ENCODE measurements around the gene ALPI.

Gene ALPI

GRCh38 chr2:232485348-232485756 is 29.4 kb downstream of the ALPI start:
- no peak for DNase-seq (ENCODE audit: low read depth in 2 of 2)

- no peak for DNase-seq (ENCODE audit: low read depth in 2 of 2)
These were observed 30.0 kb downstream of the ALPI start for GRCh38 chr2:232485757-232486557.

DNA sequence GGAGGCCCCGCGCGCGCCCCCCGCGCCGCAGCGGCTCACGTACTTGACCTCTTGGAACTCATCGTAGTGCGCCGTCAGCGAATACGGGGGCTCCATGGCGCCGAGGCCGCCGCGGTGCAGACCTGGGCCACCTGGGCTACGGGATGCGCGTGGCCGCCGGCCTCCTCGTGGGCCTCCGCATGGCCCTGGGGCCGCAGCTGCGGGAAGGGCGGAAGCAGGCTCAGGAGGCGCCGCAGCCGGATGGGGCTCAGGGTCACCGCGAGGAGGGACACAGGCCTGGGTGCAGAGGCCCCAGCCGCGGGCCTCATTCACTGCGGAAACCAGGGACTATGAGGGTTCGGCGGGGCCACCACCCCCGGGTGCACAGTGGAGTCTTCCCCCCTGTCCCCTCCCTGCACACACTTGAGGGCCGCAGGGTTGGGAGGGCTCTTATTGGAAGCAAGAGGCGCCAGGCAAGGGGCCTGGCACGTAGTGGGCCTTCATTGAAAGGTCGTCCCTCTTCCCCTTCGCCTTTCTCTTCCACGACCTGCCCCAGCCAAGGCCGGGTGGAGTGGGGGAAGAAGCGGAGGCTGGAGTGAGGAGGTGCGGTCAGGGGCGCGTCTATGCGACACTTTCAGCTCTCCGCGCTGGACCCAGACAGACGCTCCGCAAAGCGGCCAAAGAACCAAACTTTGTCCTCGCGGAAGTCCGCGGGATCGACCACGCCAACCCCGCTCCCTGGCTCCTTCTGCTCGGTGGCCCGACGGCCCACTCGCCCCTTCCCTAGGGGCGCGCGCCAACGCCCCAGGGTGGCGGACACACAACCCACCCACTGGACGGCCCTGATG is 30.8 kb downstream of the ALPI start:
- DNase-seq (ENCODE audit: low read depth in 2 of 2): no peak

- DNase-seq (ENCODE audit: low read depth in 2 of 2): no peak
These were observed 31.6 kb downstream of the ALPI start, which contains the start of gene ECEL1 for GRCh38 chr2:232487385-232488096. TSS of gene ECEL1 (minus strand) at chr2:232487834. CDS start at chr2:232486653, 1,181 bp downstream.

GRCh38 chr2:232488097-232488711 is 32.3 kb downstream of the ALPI start:
- DNase-seq (ENCODE audit: low read depth in 2 of 2): no peak

DNA sequence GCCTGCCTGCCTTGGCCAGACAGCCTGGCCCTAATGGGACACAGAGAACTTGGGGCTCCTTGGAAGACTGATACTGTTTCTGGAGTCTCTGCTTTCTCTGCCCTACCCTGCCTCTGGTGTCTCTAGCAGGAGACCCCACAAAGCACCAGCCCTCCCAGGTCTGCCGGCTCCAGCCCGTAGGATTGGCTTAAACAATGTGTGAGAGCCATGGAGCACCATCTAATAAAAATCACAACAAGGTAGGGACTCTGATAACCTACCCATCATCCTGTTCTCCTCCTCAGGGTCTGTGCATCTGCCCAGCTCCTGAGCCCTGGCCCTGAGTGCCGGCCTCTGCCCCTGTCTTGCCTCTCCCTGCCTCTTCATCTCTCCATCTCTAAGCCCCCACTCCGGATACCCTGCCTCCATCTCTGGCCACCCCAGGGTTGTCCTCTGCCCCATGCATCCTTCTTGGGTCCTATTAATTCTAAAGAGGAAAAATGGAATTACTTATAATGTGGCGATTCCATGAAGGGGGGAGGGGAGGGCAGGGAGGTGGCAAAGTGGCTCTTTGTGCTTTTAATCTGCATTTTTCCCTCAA is 32.9 kb downstream of the ALPI start:
- no peak for DNase-seq (ENCODE audit: low read depth in 2 of 2)

GRCh38 chr2:232489516-232490220 is 33.7 kb downstream of the ALPI start:
- no peak for DNase-seq (ENCODE audit: low read depth in 2 of 2)

DNA sequence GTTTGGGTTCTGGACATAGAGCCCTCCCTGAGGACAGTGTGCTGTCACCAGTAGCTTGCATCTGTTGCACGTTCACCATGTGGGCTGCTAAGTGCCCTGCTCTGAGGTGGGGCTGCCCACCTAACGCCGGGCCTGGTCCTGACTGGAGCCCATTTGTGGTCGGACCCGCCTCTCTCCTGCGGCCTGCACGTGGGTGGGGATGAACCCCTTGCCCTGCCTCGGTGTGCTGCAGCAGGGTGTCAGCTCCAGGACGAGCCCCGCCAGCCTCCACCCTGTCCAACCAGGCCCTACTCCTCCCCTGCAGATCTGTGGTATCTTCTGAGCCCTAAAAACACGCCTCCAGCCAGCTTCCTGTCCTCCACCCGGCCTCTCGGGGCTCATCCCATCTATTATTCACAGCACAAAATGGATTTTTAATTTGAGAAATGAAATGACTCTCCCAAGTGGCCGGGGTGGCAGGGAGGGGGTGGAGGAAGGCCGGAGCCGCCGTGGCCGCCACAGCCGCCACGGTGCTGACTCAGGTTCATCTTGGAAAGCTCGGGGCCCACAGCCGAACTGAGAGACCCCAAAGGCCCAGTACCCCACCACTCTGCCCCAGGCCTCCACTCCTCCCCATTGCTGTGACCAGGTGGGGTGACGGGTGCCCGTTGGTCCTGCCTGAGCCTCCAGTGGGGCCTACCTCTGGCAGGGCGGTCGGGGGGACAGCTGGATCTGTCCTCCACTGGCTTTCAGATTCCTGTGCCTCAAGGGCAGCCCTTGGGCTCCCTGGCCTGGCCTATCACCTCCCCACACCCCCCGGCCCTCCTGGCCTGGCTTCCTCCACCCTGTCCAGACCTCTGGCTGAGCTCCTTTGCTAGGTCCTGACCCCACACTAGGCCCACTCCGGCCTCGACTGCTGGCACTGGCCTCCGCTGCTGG is 34.5 kb downstream of the ALPI start:
- DNase-seq (ENCODE audit: low read depth in 2 of 2): no peak

GRCh38 chr2:232491139-232491780 is 35.3 kb downstream of the ALPI start:
- no peak for DNase-seq (ENCODE audit: low read depth in 2 of 2)

- no peak for DNase-seq (ENCODE audit: low read depth in 2 of 2)
These were observed 36.4 kb downstream of the ALPI start for GRCh38 chr2:232492236-232492848.

- DNase-seq (ENCODE audit: low read depth in 2 of 2): no peak
These were observed 37.2 kb downstream of the ALPI start for GRCh38 chr2:232492963-232493700.

GRCh38 chr2:232493701-232494474 is 37.9 kb downstream of the ALPI start:
- no peak for DNase-seq (ENCODE audit: low read depth in 2 of 2)

GRCh38 chr2:232494542-232494941 is 38.6 kb downstream of the ALPI start:
- DNase-seq (ENCODE audit: low read depth in 2 of 2): no peak

DNA sequence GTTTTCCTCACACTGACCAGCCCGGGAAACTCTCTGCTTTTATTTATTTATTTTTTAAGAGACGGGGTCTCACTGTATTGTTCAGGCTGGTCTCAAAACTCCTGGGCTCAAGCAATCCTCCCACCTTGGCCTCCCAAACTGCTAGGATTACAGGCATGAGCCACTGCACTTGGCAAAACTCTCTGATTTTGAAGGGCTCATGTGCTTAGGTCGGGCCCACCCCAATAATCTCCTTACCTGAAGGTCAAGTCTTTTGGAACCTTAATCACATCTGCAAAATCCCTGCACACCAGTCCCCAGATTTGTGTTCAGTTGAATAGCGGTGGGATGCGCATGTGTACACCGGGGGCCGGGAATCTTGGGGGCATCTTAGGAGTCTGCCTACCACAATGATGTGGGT is 39.3 kb downstream of the ALPI start:
- no peak for DNase-seq (ENCODE audit: low read depth in 2 of 2)

DNA sequence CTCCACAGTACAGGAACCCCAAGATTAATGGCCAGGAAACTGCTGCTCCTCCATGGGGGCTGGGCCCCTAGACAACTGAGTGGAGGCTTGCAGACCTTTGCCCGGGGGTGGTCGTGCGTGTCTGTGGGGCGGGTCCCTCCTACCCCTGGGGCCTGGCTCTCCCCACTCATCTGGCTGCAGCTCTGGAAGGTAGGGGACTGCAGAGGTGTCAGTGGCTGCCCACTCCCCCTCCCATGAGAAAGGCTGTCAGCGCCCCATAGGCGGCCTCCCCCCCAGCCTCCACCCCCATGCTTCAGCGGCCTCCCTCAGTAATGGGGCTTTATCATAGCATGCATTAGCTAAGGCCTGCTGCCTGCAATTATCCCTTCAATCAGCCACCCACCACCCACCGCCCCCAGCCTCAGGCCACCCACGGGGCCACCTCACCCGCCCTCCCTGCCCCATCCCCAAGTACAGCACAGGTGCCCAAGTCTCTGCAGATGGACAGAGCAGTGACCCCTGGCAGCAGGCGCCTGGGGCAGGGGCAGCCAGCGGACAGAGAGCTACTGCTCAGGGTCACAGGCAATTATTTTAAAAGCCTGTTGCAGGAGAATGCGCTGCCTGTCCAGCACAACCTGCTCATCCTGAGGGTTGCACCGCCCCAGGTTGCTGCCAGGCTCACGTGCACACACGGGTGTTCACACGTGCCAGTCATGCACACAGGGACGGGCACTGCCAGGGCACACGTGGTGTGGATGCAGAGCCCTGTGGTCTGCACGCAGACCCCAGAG is 40.7 kb downstream of the ALPI start:
- DNase-seq (ENCODE audit: low read depth in 2 of 2): no peak

DNA sequence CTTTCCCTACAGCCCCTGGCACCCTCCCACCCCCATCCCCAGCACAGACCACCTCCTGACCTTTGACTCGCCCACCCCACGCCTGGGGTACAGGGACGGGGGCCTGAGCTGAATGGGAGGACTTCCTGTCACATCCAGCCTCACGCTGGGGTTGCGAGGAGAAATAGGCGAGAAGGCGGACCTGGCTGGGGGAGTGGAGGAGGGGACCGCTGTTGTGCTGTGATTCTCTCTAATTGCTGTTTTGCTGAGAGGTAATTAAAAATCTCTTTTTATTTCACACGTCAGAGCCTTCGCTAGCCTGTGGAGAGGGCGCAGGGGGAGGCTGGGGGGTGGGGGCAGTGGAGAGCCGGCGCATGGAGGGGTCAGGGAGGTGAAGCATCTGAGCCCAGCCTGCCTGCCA is 41.4 kb downstream of the ALPI start:
- DNase-seq (ENCODE audit: low read depth in 2 of 2): no peak

- DNase-seq (ENCODE audit: low read depth in 2 of 2): no peak
These were observed 42.5 kb downstream of the ALPI start for GRCh38 chr2:232498452-232498851.

Measured in stimulated activated CD4-positive, alpha-beta T cell treated with anti-CD3 and anti-CD28 coated beads, Interleukin-1b, Interleukin-23, amount 100 ng/mL, for 1 hour (primary cell).